ENCODE measurements around the gene DNAJC4. TPM values are rescaled to one million over a fixed set of nuclear protein-coding genes. Genes with fewer than 3 reads are reported as not detected.
A peak's percentile ranks its signal among the peaks of the same experiment; 100 is the strongest.

The DNAJC4 gene
- total RNA-seq, 1 donor, result 9.8 TPM

DNA sequence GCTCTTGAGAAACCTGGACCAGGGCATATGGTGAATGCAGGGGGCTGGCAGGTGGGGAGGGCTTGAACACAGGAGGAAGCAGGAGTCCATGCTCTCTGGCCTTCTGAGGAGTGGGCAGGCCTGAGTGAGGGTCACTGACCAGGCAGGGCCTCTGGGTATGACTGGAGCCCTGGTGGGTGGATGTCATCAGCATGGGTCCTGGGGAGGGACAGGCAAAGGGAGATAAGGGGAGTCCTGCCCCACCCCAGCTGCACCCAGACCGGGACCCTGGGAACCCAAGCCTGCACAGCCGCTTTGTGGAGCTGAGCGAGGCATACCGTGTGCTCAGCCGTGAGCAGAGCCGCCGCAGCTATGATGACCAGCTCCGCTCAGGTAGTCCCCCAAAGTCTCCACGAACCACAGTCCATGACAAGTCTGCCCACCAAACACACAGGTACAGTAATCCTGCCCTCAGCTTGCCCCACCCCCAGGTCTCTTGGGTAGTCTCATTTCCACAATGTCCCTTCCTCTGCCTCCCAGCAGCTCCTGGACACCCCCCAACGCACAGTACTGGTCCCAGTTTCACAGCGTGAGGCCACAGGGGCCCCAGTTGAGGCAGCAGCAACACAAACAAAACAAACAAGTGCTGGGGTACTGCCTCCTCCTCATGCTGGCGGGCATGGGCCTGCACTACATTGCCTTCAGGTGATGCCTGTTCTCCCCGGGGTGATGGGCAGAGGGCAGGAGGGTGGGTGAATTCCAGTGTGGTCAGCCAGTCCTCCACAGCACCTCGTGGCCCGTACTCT lies 2.0 kb downstream of the DNAJC4 start:
- no peak overlapping the region for H3K4me2 ChIP-seq (ENCODE audit: insufficient read depth, low read length)
- peaks cover 13% of the 10 kb centered on the region for H3K79me2 ChIP-seq (ENCODE audit: insufficient read depth, low read length)
- H4K20me1 ChIP-seq (ENCODE audit: insufficient read depth, low read length), result peaks cover 8% of the 10 kb centered on the region
- no peaks in the 10 kb centered on the region for H3K27me3 ChIP-seq (ENCODE audit: insufficient read depth, low read length)
- H3K4me1 ChIP-seq (ENCODE audit: insufficient read depth, low read length), result peaks cover 21% of the 10 kb centered on the region
- no peak overlapping the region for H2AFZ ChIP-seq (ENCODE audit: low read length)
- no peak overlapping the region for H3K27ac ChIP-seq (ENCODE audit: low read depth, low read length)
- DNase-seq (ENCODE audit: insufficient read length, low spot score, missing footprints), result no peak
- no peak overlapping the region for H3K4me3 ChIP-seq (ENCODE audit: insufficient read depth, low read length)
- no peaks in the 10 kb centered on the region for H3K36me3 ChIP-seq (ENCODE audit: insufficient read depth, low read length)
- TF ChIP-seq, protein P1, sequence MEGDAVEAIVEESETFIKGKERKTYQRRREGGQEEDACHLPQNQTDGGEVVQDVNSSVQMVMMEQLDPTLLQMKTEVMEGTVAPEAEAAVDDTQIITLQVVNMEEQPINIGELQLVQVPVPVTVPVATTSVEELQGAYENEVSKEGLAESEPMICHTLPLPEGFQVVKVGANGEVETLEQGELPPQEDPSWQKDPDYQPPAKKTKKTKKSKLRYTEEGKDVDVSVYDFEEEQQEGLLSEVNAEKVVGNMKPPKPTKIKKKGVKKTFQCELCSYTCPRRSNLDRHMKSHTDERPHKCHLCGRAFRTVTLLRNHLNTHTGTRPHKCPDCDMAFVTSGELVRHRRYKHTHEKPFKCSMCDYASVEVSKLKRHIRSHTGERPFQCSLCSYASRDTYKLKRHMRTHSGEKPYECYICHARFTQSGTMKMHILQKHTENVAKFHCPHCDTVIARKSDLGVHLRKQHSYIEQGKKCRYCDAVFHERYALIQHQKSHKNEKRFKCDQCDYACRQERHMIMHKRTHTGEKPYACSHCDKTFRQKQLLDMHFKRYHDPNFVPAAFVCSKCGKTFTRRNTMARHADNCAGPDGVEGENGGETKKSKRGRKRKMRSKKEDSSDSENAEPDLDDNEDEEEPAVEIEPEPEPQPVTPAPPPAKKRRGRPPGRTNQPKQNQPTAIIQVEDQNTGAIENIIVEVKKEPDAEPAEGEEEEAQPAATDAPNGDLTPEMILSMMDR (IDR thresholded peaks at IDR 0.05; ENCODE audit: extremely low read depth, low read depth, low read length), result no peak
- no peaks in the 10 kb centered on the region for H3K9me3 ChIP-seq (ENCODE audit: low read depth, low read length)

DNA sequence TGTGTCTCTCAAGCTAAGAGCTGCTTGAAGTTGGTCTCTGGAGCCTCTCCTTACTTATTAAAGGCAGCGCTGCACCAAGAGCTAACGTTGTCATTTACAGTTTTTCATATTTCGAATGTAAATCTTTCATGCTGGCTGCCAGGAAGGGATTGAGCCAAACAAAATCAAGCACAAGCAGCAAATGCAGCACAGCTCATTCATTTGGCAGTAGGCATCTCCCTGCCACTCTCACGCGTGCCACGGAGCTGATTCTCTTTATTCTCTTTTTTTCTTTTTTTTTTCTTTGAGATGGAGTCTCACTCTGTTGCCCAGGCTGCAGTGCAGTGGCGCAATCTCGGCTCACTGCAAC lies 2.6 kb downstream of the DNAJC4 start:
- Histone ChIP-seq H3K79me2 (ENCODE audit: insufficient read depth, low read length) (peaks cover 10% of the 10 kb centered on the region), H3K36me3 (ENCODE audit: insufficient read depth, low read length) (peaks cover 5% of the 10 kb centered on the region), H3K4me2 (ENCODE audit: insufficient read depth, low read length) (no peak overlapping the region), H2AFZ (ENCODE audit: low read length) (no peak overlapping the region), H3K4me1 (ENCODE audit: insufficient read depth, low read length) (peaks cover 17% of the 10 kb centered on the region), H3K27ac (ENCODE audit: low read depth, low read length) (no peak overlapping the region), H3K9me3 (ENCODE audit: low read depth, low read length) (no peaks in the 10 kb centered on the region), H3K4me3 (ENCODE audit: insufficient read depth, low read length) (no peak overlapping the region), H3K27me3 (ENCODE audit: insufficient read depth, low read length) (no peaks in the 10 kb centered on the region), H4K20me1 (ENCODE audit: insufficient read depth, low read length) (peaks cover 8% of the 10 kb centered on the region)
- TF ChIP-seq, protein P1 (IDR thresholded peaks at IDR 0.05; ENCODE audit: extremely low read depth, low read depth, low read length), result no peak
- DNase-seq (ENCODE audit: insufficient read length, low spot score, missing footprints), result no peak

DNA sequence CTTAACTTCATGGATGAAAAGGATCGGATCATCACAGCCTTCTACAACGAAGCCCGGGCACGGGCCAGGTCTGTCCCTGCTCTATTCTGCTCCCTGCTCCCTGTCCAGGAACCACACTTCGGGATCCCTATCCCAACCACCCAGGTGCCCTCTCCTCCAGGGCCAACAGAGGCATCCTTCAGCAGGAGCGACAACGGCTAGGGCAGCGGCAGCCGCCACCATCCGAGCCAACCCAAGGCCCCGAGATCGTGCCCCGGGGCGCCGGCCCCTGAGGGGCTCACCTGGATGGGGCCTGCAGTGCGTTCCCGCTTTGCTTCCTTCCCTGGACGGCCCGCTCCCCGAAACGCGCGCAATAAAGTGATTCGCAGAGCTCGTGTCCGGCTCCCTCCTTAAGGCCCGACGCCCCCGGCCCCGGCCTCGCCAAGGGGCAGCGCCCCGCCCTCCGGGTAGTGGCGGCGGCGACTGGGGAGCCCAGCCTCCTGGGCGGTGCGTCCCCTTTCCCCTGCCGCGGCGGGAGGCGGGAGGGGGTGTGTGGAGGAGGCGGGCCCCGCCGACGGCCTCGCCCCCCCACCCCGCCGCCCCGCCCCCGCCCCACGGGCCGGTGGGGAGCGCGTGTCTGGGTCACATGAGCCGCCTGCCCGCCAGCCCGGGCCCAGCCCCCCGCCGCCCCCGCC lies 3.7 kb downstream of the DNAJC4 start, which contains the start of gene VEGFB:
TSS of gene VEGFB (plus strand) at position 672 of the 674 bp plus-strand sequence. CDS start 250 bp downstream, outside the sequence.
- Histone ChIP-seq H3K27me3 (ENCODE audit: insufficient read depth, low read length) (no peaks in the 10 kb centered on the region), H2AFZ (ENCODE audit: low read length) (no peak within 1 kb of the TSS), H3K4me1 (ENCODE audit: insufficient read depth, low read length) (peaks cover 17% of the 10 kb centered on the region), H3K4me3 (ENCODE audit: insufficient read depth, low read length) (peak within 1 kb of the TSS; percentile 77), H3K27ac (ENCODE audit: low read depth, low read length) (no peak within 1 kb of the TSS), H3K4me2 (ENCODE audit: insufficient read depth, low read length) (peak within 1 kb of the TSS; percentile 83), H3K9me3 (ENCODE audit: low read depth, low read length) (no peaks in the 10 kb centered on the region), H3K36me3 (ENCODE audit: insufficient read depth, low read length) (peaks cover 5% of the 10 kb centered on the region), H4K20me1 (ENCODE audit: insufficient read depth, low read length) (peaks cover 8% of the 10 kb centered on the region), H3K79me2 (ENCODE audit: insufficient read depth, low read length) (peaks cover 10% of the 10 kb centered on the region)
- peak; percentile 94 for DNase-seq (ENCODE audit: insufficient read length, low spot score, missing footprints)
- TF ChIP-seq, protein P1 (IDR thresholded peaks at IDR 0.05; ENCODE audit: extremely low read depth, low read depth, low read length), result no peak
